BLaER1 treated with 17β-estradiol and CSF1 and Interleukin-3, amounts not matched to agents 10 nM and 100 nM (cell line): Measurements from ENCODE around the gene COPB1.

Experiments
- H3K27ac ChIP-seq, 11 experiments: shearing (Covaris generic); formaldehyde crosslinking; 2 replicates each; pipeline ENCODE4 v1.8.1; 2022
- H3K27me3 ChIP-seq, 11 experiments: shearing (Covaris generic); formaldehyde crosslinking; 2 replicates each; pipeline ENCODE4 v1.8.1; 2022
- H3K36me3 ChIP-seq, 11 experiments: shearing (Covaris generic); formaldehyde crosslinking; 2 replicates each; pipeline ENCODE4 v1.8.1; 2022
- H3K4me1 ChIP-seq, 10 experiments: shearing (Covaris generic); formaldehyde crosslinking; 2 replicates each; pipeline ENCODE4 v1.8.1; 2022
- H3K4me2 ChIP-seq, 11 experiments: shearing (Covaris generic); formaldehyde crosslinking; 2 replicates each; pipeline ENCODE4 v1.8.1; 2022
- H3K4me3 ChIP-seq, 10 experiments: shearing (Covaris generic); formaldehyde crosslinking; 2 replicates each; pipeline ENCODE4 v1.8.1; 2022
- H3K9ac ChIP-seq, 11 experiments: shearing (Covaris generic); formaldehyde crosslinking; 2 replicates each; pipeline ENCODE4 v1.8.1; 2022
- H3K9me3 ChIP-seq, 11 experiments: shearing (Covaris generic); formaldehyde crosslinking; replicated peaks in 1 of 11; 2 replicates each; pipeline ENCODE4 v1.8.1; 2022
- H4K20me1 ChIP-seq, 11 experiments: shearing (Covaris generic); formaldehyde crosslinking; 2 replicates each; pipeline ENCODE4 v1.8.1; 2022
- Cebpa-rat ChIP-seq, 11 experiments: shearing (Covaris generic); IDR thresholded peaks; 2 replicates each; pipeline ENCODE4 v1.8.1; 2022

COPB1 gene

GRCh38 chr11:14417186-14417585 lies 82.4 kb downstream of the COPB1 start:
- Histone ChIP-seq H3K9me3 (no peaks in the 10 kb centered on the region), H3K27me3 (no peaks in the 10 kb centered on the region), H4K20me1 (no peaks in the 10 kb centered on the region), H3K4me2 (no peak overlapping the region), H3K9ac (no peak overlapping the region), H3K4me3 (no peak overlapping the region), H3K36me3 (no peaks in the 10 kb centered on the region), H3K4me1 (peaks cover 14 to 41% (median 28%) of the 10 kb centered on the region in 10 experiments), H3K27ac (no peak overlapping the region)
- no peak for TF ChIP-seq Cebpa-rat (IDR thresholded peaks at IDR 0.05)

- H3K4me3 ChIP-seq: no peak overlapping the region
- no peaks in the 10 kb centered on the region for H4K20me1 ChIP-seq
- no peaks in the 10 kb centered on the region for H3K36me3 ChIP-seq
- TF ChIP-seq Cebpa-rat (IDR thresholded peaks at IDR 0.05): no peak
- peak overlapping the region; percentile 9 to 82 (median 74); a peak in 21 of 22 replicates for H3K4me2 ChIP-seq
- H3K27me3 ChIP-seq: no peaks in the 10 kb centered on the region
- H3K9ac ChIP-seq: peak overlapping the region in 4 of 11 experiments; percentile 10 to 50 (median 43); a peak in 5 of 22 replicates
- peaks cover 28 to 65% (median 47%) of the 10 kb centered on the region in 10 experiments for H3K4me1 ChIP-seq
- peak overlapping the region in 8 of 11 experiments; percentile 30 to 68 (median 49); a peak in 15 of 22 replicates for H3K27ac ChIP-seq
- H3K9me3 ChIP-seq: no peaks in the 10 kb centered on the region
Measured at GRCh38 chr11:14414470-14415461, 84.8 kb downstream of the COPB1 start.

GRCh38 chr11:14413307-14414069 lies 86.1 kb downstream of the COPB1 start:
- no peak overlapping the region for H3K4me3 ChIP-seq

GRCh38 chr11:14411818-14412217 lies 87.8 kb downstream of the COPB1 start:
- Histone ChIP-seq H3K27me3 (no peaks in the 10 kb centered on the region), H4K20me1 (no peaks in the 10 kb centered on the region), H3K36me3 (no peaks in the 10 kb centered on the region), H3K4me1 (peaks cover 28 to 66% (median 47%) of the 10 kb centered on the region in 10 experiments), H3K9ac (peak overlapping the region in 7 of 11 experiments; percentile 47 to 73 (median 59); a peak in 14 of 22 replicates), H3K4me2 (peak overlapping the region; percentile 31 to 95 (median 71)), H3K27ac (peak overlapping the region in 8 of 11 experiments; percentile 52 to 87 (median 76); a peak in 17 of 22 replicates), H3K4me3 (peak overlapping the region in 3 of 10 experiments; percentile 9 to 36 (median 25); a peak in 2 of 20 replicates), H3K9me3 (no peaks in the 10 kb centered on the region)
- peak in 1 of 11 experiments; percentile 53; a peak in 1 of 22 replicates for TF ChIP-seq Cebpa-rat (IDR thresholded peaks at IDR 0.05)

More at GRCh38 chr11:14413307-14414069, 86.1 kb downstream of the COPB1 start:
- Histone ChIP-seq H3K27me3 (no peaks in the 10 kb centered on the region), H3K27ac (peak overlapping the region in 3 of 11 experiments; percentile 23 to 87 (median 76); a peak in 6 of 22 replicates), H3K4me2 (peak overlapping the region in 6 of 11 experiments; percentile 13 to 95 (median 88); a peak in 5 of 22 replicates), H3K9ac (no peak overlapping the region), H3K9me3 (no peaks in the 10 kb centered on the region), H4K20me1 (no peaks in the 10 kb centered on the region), H3K36me3 (no peaks in the 10 kb centered on the region), H3K4me1 (peaks cover 28 to 66% (median 47%) of the 10 kb centered on the region in 10 experiments)
- TF ChIP-seq Cebpa-rat (IDR thresholded peaks at IDR 0.05): no peak

GRCh38 chr11:14409891-14410290 lies 89.7 kb downstream of the COPB1 start:
- Histone ChIP-seq H3K27me3 (no peaks in the 10 kb centered on the region), H3K4me3 (no peak overlapping the region), H3K4me2 (peak overlapping the region in 4 of 11 experiments; percentile 7 to 42 (median 20); a peak in 3 of 22 replicates), H3K4me1 (peaks cover 20 to 52% (median 38%) of the 10 kb centered on the region in 10 experiments), H3K27ac (0 out of 22 replicates have a peak overlapping the region, but pooled peaks of 1 of the 11 experiments have one; percentile 87), H3K9ac (no peak overlapping the region), H3K9me3 (no peaks in the 10 kb centered on the region), H3K36me3 (no peaks in the 10 kb centered on the region), H4K20me1 (no peaks in the 10 kb centered on the region)
- TF ChIP-seq Cebpa-rat (IDR thresholded peaks at IDR 0.05): no peak

- no peak overlapping the region for H3K4me2 ChIP-seq
- no peak overlapping the region for H3K27ac ChIP-seq
- no peaks in the 10 kb centered on the region for H3K36me3 ChIP-seq
- H3K9ac ChIP-seq: no peak overlapping the region
- no peaks in the 10 kb centered on the region for H3K9me3 ChIP-seq
- H4K20me1 ChIP-seq: no peaks in the 10 kb centered on the region
- peaks cover 19 to 40% (median 32%) of the 10 kb centered on the region in 10 experiments for H3K4me1 ChIP-seq
- TF ChIP-seq Cebpa-rat (IDR thresholded peaks at IDR 0.05): no peak
- H3K4me3 ChIP-seq: no peak overlapping the region
- no peaks in the 10 kb centered on the region for H3K27me3 ChIP-seq
Measured at GRCh38 chr11:14408612-14409011, 91.0 kb downstream of the COPB1 start.
